Measurements from ENCODE around the gene SBF2.

- TF ChIP-seq CTCF (IDR thresholded peaks at IDR 0.05) (no peak), POLR2A (IDR thresholded peaks at IDR 0.05) (no peak)
Observed at GRCh38 chr11:9868641-9869040, 425.4 kb downstream of the SBF2 start.
